ENCODE results near the gene CEBPA. TPM values are rescaled to one million over a fixed set of nuclear protein-coding genes. Genes with fewer than 3 reads are reported as not detected.

The CEBPA gene
- total RNA-seq, 1 donor from 2014 or later: 14.9 TPM

DNA sequence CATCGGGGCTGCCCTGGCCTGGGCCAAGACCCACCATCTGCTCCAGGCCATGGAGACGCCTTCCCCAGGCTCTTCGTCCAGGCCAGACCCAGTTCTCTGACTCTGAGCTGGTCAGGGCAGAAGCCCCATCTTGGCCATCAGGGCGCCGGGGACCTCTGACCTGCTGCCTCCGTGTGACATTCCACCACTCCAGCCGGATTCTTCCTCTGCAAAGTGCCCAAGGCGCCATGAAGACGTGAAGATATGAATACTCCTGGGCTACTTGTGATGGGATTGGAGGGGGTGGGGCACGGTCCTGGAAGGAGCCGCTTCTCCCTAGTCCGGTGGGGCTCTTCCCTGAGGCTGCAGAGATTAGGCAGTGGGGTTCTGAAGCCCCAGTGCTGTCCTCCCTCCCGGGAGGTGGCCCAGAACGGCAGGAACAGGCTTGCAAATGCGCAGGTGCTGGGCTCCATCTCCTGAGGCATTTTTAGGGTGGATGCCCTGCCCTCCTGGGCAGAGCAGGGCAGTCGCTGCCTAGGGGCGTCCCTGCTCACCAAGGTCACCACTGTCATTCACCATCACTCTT, 50.7 kb downstream of the CEBPA start:
- Histone ChIP-seq H3K4me1 (no peaks in the 10 kb centered on the region), H3K27ac (no peak overlapping the region), H3K36me3 (no peaks in the 10 kb centered on the region), H3K9me3 (no peaks in the 10 kb centered on the region), H3K27me3 (no peaks in the 10 kb centered on the region), H3K4me3 (no peak overlapping the region)
- intact Hi-C loops (cut with DNase I): no loop called here
- DNase-seq (ENCODE audit: low spot score in 2 of 2): no peak
- no peak for TF ChIP-seq CTCF (IDR thresholded peaks at IDR 0.05)

- no peaks in the 10 kb centered on the region for H3K4me1 ChIP-seq
- H3K9me3 ChIP-seq: peaks cover 0 to 1% of the 10 kb centered on the region in 2 donors
- intact Hi-C loops (cut with DNase I): no loop called here
- no peaks in the 10 kb centered on the region for H3K36me3 ChIP-seq
- H3K4me3 ChIP-seq: no peak overlapping the region
- TF ChIP-seq CTCF (IDR thresholded peaks at IDR 0.05): no peak
- DNase-seq (ENCODE audit: low spot score in 2 of 2): no peak
- no peaks in the 10 kb centered on the region for H3K27me3 ChIP-seq
- no peak overlapping the region for H3K27ac ChIP-seq
These were observed 51.3 kb downstream of the CEBPA start for GRCh38 chr19:33251076-33251475.

- intact Hi-C loops (cut with DNase I): no loop called here
- no peak for DNase-seq (ENCODE audit: low spot score in 2 of 2)
- H3K9me3 ChIP-seq: peaks cover 0 to 5% of the 10 kb centered on the region in 2 donors
- H3K4me3 ChIP-seq: no peak overlapping the region
- no peak for TF ChIP-seq CTCF (IDR thresholded peaks at IDR 0.05)
- H3K36me3 ChIP-seq: no peaks in the 10 kb centered on the region
- H3K4me1 ChIP-seq: no peaks in the 10 kb centered on the region
- no peak overlapping the region for H3K27ac ChIP-seq
- H3K27me3 ChIP-seq: no peaks in the 10 kb centered on the region
These were observed 51.8 kb downstream of the CEBPA start for GRCh38 chr19:33250500-33250899.

Other genes starting within 250 kb of the CEBPA start
- not detected for gene RHPN2, start 237.6 kb downstream of the CEBPA start, total RNA-seq
- 4.4 TPM for gene GPATCH1, start 221.4 kb downstream of the CEBPA start, total RNA-seq
- not detected for gene WDR88, start 170.4 kb downstream of the CEBPA start, total RNA-seq
- 28.8 TPM for gene LRP3, start 108.2 kb downstream of the CEBPA start, total RNA-seq
- gene SLC7A10, start 76.7 kb downstream of the CEBPA start, total RNA-seq: not detected
- 21.9 TPM for gene CEBPG, start 71.2 kb upstream of the CEBPA start, total RNA-seq
- gene PEPD, start 219.3 kb upstream of the CEBPA start, total RNA-seq: 112 TPM

Measured in ascending aorta (tissue), 2 donors.